ENCODE results near the gene SVOPL.

SVOPL gene

DNA sequence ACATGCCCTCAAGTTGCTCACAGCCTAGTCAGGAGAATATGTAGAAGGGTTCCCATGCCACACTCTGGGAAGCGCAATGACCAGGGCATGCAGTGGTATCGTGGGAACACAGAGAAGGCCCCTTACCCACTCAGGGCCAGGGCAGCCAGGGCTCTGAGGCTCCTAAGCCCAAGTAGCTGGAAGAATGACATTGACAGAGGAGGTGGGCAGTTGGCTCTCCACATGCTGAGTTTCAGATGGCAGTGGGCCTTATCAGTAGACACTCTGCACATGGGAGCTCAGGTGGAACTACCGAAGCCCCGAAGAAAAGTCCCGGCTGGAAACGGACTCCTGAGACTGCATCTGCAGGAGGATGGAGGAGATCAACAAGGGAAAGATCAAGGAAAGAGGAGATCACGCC is 15.7 kb upstream of the SVOPL start:
- Histone ChIP-seq H3K9ac (ENCODE audit: low read length) (no peak overlapping the region), H3K14ac (ENCODE audit: low read length in 2 of 2) (no peak overlapping the region), H3K4me2 (ENCODE audit: low read length, poor library complexity, severe bottlenecking) (no peak overlapping the region), H3K27ac (ENCODE audit: low read length, poor library complexity, severe bottlenecking) (no peak overlapping the region), H3K4me3 (ENCODE audit: insufficient read depth in 1 of 2, low read depth in 1 of 2, low read length in 2 of 2) (no peak overlapping the region), H3K9me3 (ENCODE audit: control insufficient read depth, low read length) (no peaks in the 10 kb centered on the region), H2BK120ac (ENCODE audit: low read depth, low read length) (no peak overlapping the region), H2AK5ac (ENCODE audit: low read length, severe bottlenecking) (no peak overlapping the region), H2BK12ac (ENCODE audit: low read length in 2 of 2) (no peak overlapping the region), H3K4me1 (ENCODE audit: control insufficient read depth, insufficient read depth, low read depth, low read length) (no peaks in the 10 kb centered on the region), H3K23ac (ENCODE audit: low read length in 2 of 2) (no peak overlapping the region), H3K4ac (ENCODE audit: low read depth in 1 of 2, low read length in 2 of 2) (no peak overlapping the region), H2AFZ (ENCODE audit: low read depth, low read length) (no peak overlapping the region), H3K79me1 (replicated peaks; ENCODE audit: low read length, poor library complexity, severe bottlenecking) (no peaks in the 10 kb centered on the region), H4K8ac (ENCODE audit: low read length) (no peak overlapping the region), H4K91ac (ENCODE audit: low read length) (no peak overlapping the region), H3K18ac (ENCODE audit: low read depth in 1 of 2, low read length in 2 of 2) (no peak overlapping the region), H3K36me3 (ENCODE audit: control insufficient read depth in 1 of 2, insufficient read depth in 2 of 2, low read depth in 1 of 2, low read length in 2 of 2) (no peaks in the 10 kb centered on the region), H2BK15ac (ENCODE audit: low read depth, poor library complexity, severe bottlenecking) (no peak overlapping the region), H3K27me3 (ENCODE audit: control insufficient read depth in 1 of 2, insufficient read depth in 1 of 2, low read length in 2 of 2) (no peaks in the 10 kb centered on the region), H2BK5ac (ENCODE audit: low read depth, low read length, poor library complexity, severe bottlenecking) (no peak overlapping the region)
- DNase-seq, result no peak
- 92% methylated on average over 7 of the region's 7 CpGs for WGBS

- no peak for DNase-seq
- Histone ChIP-seq H3K9ac (ENCODE audit: low read length) (no peak overlapping the region), H3K36me3 (ENCODE audit: control insufficient read depth in 1 of 2, insufficient read depth in 2 of 2, low read depth in 1 of 2, low read length in 2 of 2) (no peaks in the 10 kb centered on the region), H3K4me1 (ENCODE audit: control insufficient read depth, insufficient read depth, low read depth, low read length) (no peaks in the 10 kb centered on the region), H2BK5ac (ENCODE audit: low read depth, low read length, poor library complexity, severe bottlenecking) (no peak overlapping the region), H2AK5ac (ENCODE audit: low read length, severe bottlenecking) (no peak overlapping the region), H3K27ac (ENCODE audit: low read length, poor library complexity, severe bottlenecking) (no peak overlapping the region), H4K91ac (ENCODE audit: low read length) (no peak overlapping the region), H2BK15ac (ENCODE audit: low read depth, poor library complexity, severe bottlenecking) (no peak overlapping the region), H2BK12ac (ENCODE audit: low read length in 2 of 2) (no peak overlapping the region), H3K18ac (ENCODE audit: low read depth in 1 of 2, low read length in 2 of 2) (no peak overlapping the region), H3K14ac (ENCODE audit: low read length in 2 of 2) (no peak overlapping the region), H3K27me3 (ENCODE audit: control insufficient read depth in 1 of 2, insufficient read depth in 1 of 2, low read length in 2 of 2) (no peaks in the 10 kb centered on the region), H3K79me1 (replicated peaks; ENCODE audit: low read length, poor library complexity, severe bottlenecking) (no peaks in the 10 kb centered on the region), H3K4me2 (ENCODE audit: low read length, poor library complexity, severe bottlenecking) (no peak overlapping the region), H3K23ac (ENCODE audit: low read length in 2 of 2) (no peak overlapping the region), H3K4ac (ENCODE audit: low read depth in 1 of 2, low read length in 2 of 2) (no peak overlapping the region), H2BK120ac (ENCODE audit: low read depth, low read length) (no peak overlapping the region), H3K4me3 (ENCODE audit: insufficient read depth in 1 of 2, low read depth in 1 of 2, low read length in 2 of 2) (no peak overlapping the region), H3K9me3 (ENCODE audit: control insufficient read depth, low read length) (no peaks in the 10 kb centered on the region), H2AFZ (ENCODE audit: low read depth, low read length) (no peak overlapping the region), H4K8ac (ENCODE audit: low read length) (no peak overlapping the region)
- WGBS, result 83% methylated on average over 7 of the region's 7 CpGs
Measured at GRCh38 chr7:138713191-138713590, 12.0 kb upstream of the SVOPL start.

- Histone ChIP-seq H2AK5ac (ENCODE audit: low read length, severe bottlenecking) (no peak overlapping the region), H3K4me2 (ENCODE audit: low read length, poor library complexity, severe bottlenecking) (no peak overlapping the region), H3K9ac (ENCODE audit: low read length) (no peak overlapping the region), H2BK5ac (ENCODE audit: low read depth, low read length, poor library complexity, severe bottlenecking) (no peak overlapping the region), H2BK12ac (ENCODE audit: low read length in 2 of 2) (no peak overlapping the region), H3K79me1 (replicated peaks; ENCODE audit: low read length, poor library complexity, severe bottlenecking) (no peaks in the 10 kb centered on the region), H3K18ac (ENCODE audit: low read depth in 1 of 2, low read length in 2 of 2) (no peak overlapping the region), H3K14ac (ENCODE audit: low read length in 2 of 2) (no peak overlapping the region), H4K91ac (ENCODE audit: low read length) (no peak overlapping the region), H3K23ac (ENCODE audit: low read length in 2 of 2) (no peak overlapping the region), H2BK15ac (ENCODE audit: low read depth, poor library complexity, severe bottlenecking) (no peak overlapping the region), H3K27ac (ENCODE audit: low read length, poor library complexity, severe bottlenecking) (no peak overlapping the region), H3K27me3 (ENCODE audit: control insufficient read depth in 1 of 2, insufficient read depth in 1 of 2, low read length in 2 of 2) (no peaks in the 10 kb centered on the region), H4K8ac (ENCODE audit: low read length) (no peak overlapping the region), H3K9me3 (ENCODE audit: control insufficient read depth, low read length) (no peaks in the 10 kb centered on the region), H3K36me3 (ENCODE audit: control insufficient read depth in 1 of 2, insufficient read depth in 2 of 2, low read depth in 1 of 2, low read length in 2 of 2) (no peaks in the 10 kb centered on the region), H2BK120ac (ENCODE audit: low read depth, low read length) (no peak overlapping the region), H3K4me1 (ENCODE audit: control insufficient read depth, insufficient read depth, low read depth, low read length) (no peaks in the 10 kb centered on the region), H3K4ac (ENCODE audit: low read depth in 1 of 2, low read length in 2 of 2) (no peak overlapping the region), H2AFZ (ENCODE audit: low read depth, low read length) (no peak overlapping the region), H3K4me3 (ENCODE audit: insufficient read depth in 1 of 2, low read depth in 1 of 2, low read length in 2 of 2) (no peak overlapping the region)
- WGBS, result 93% methylated on average over 9 of the region's 9 CpGs
- DNase-seq, result no peak
Measured at GRCh38 chr7:138712652-138713051, 11.5 kb upstream of the SVOPL start.

DNA sequence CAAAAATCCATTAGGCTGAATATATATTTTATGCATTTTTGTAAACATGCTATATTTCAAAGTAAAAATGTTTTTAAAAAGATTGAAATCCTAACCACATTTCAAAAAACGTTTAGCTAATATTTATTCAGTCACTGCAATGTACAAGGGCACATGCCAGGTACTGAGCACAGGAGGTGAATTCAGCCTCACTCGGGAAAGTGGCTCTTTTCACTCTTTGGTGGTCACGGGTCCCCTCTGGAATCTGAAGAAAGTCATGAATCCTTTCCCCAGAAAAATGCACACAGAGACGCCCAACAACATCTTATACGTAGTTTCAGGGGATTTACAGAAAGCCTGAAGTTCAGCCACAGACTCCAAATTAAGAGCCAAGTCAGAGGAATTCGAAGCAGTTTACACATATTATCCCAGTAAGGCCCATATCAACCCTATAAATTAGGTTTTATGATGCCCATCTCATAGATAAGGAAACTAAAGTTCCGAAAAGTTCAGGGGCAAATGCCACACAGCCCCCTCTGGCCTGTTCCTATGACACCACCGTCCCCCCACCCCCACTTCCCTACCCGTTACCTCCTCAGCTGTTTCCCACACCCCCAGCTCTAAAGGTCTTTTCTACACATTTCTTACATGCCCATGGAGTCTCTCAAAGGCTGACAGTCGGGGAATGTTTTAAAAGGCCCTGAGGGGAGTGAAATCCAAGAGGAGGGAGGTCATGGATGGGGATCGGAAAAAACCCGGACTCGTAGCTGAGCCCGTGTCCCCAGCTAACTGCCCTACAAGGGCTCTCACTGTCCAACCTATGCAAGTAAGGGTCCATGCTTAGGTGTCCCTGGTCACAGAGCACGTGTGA is 9.6 kb upstream of the SVOPL start:
- H3K4me3 ChIP-seq (ENCODE audit: insufficient read depth in 1 of 2, low read depth in 1 of 2, low read length in 2 of 2), result no peak overlapping the region

More for the DNA sequence above, 9.6 kb upstream of the SVOPL start:
- Histone ChIP-seq H2AK5ac (ENCODE audit: low read length, severe bottlenecking) (no peak overlapping the region), H3K4me2 (ENCODE audit: low read length, poor library complexity, severe bottlenecking) (no peak overlapping the region), H3K14ac (ENCODE audit: low read length in 2 of 2) (no peak overlapping the region), H2BK15ac (ENCODE audit: low read depth, poor library complexity, severe bottlenecking) (no peak overlapping the region), H2AFZ (ENCODE audit: low read depth, low read length) (no peak overlapping the region), H3K9ac (ENCODE audit: low read length) (no peak overlapping the region), H2BK120ac (ENCODE audit: low read depth, low read length) (no peak overlapping the region), H3K23ac (ENCODE audit: low read length in 2 of 2) (no peak overlapping the region), H3K4me1 (ENCODE audit: control insufficient read depth, insufficient read depth, low read depth, low read length) (no peaks in the 10 kb centered on the region), H4K8ac (ENCODE audit: low read length) (no peak overlapping the region), H4K91ac (ENCODE audit: low read length) (no peak overlapping the region), H3K79me1 (replicated peaks; ENCODE audit: low read length, poor library complexity, severe bottlenecking) (no peaks in the 10 kb centered on the region), H2BK12ac (ENCODE audit: low read length in 2 of 2) (no peak overlapping the region), H3K36me3 (ENCODE audit: control insufficient read depth in 1 of 2, insufficient read depth in 2 of 2, low read depth in 1 of 2, low read length in 2 of 2) (no peaks in the 10 kb centered on the region), H3K27me3 (ENCODE audit: control insufficient read depth in 1 of 2, insufficient read depth in 1 of 2, low read length in 2 of 2) (no peaks in the 10 kb centered on the region), H3K4ac (ENCODE audit: low read depth in 1 of 2, low read length in 2 of 2) (no peak overlapping the region), H3K9me3 (ENCODE audit: control insufficient read depth, low read length) (peaks cover 2% of the 10 kb centered on the region), H3K18ac (ENCODE audit: low read depth in 1 of 2, low read length in 2 of 2) (no peak overlapping the region), H3K27ac (ENCODE audit: low read length, poor library complexity, severe bottlenecking) (no peak overlapping the region), H2BK5ac (ENCODE audit: low read depth, low read length, poor library complexity, severe bottlenecking) (no peak overlapping the region)
- no peak for DNase-seq
- WGBS, result 78% methylated on average over 15 of the region's 15 CpGs

Measured in mesenchymal stem cell (in vitro differentiated cells and primary cell).